GM21786 (cell line): ENCODE results near the gene SIRPA.

Source experiments
- ATAC-seq: cut with Tn5 transposase; IDR thresholded peaks from one replicate; pipeline ENCODE4 v1.9.1; 2021; ENCODE audit not compliant: unreplicated experiment

Gene SIRPA

GRCh38 chr20:1931830-1932229, 36.6 kb downstream of the SIRPA start:
- ATAC-seq: no peak

- no peak for ATAC-seq
These were observed 37.8 kb downstream of the SIRPA start for GRCh38 chr20:1932971-1933370.

GRCh38 chr20:1933465-1933870, 38.3 kb downstream of the SIRPA start:
- ATAC-seq: no peak

- no peak for ATAC-seq
These were observed 38.9 kb downstream of the SIRPA start for GRCh38 chr20:1934156-1934555.

- no peak for ATAC-seq
These were observed 39.7 kb downstream of the SIRPA start for GRCh38 chr20:1934721-1935573.

GRCh38 chr20:1935696-1936366, 40.6 kb downstream of the SIRPA start:
- no peak for ATAC-seq

- ATAC-seq: no peak
These were observed 42.2 kb downstream of the SIRPA start for GRCh38 chr20:1937316-1937976.

- ATAC-seq: no peak
These were observed 43.5 kb downstream of the SIRPA start for GRCh38 chr20:1938464-1939269.

- no peak for ATAC-seq
These were observed 44.0 kb downstream of the SIRPA start for GRCh38 chr20:1939270-1939595.

GRCh38 chr20:1940581-1940980, 45.4 kb downstream of the SIRPA start:
- ATAC-seq: no peak

GRCh38 chr20:1941226-1941625, 46.0 kb downstream of the SIRPA start:
- ATAC-seq: no peak

- no peak for ATAC-seq
These were observed 46.9 kb downstream of the SIRPA start for GRCh38 chr20:1942061-1942460.

- no peak for ATAC-seq
These were observed 47.5 kb downstream of the SIRPA start for GRCh38 chr20:1942486-1943274.

- no peak for ATAC-seq
These were observed 48.2 kb downstream of the SIRPA start for GRCh38 chr20:1943275-1944002.

GRCh38 chr20:1944345-1945091, 49.3 kb downstream of the SIRPA start:
- no peak for ATAC-seq

- ATAC-seq: no peak
These were observed 50.0 kb downstream of the SIRPA start for GRCh38 chr20:1945134-1945618.

GRCh38 chr20:1945660-1946059, 50.5 kb downstream of the SIRPA start:
- no peak for ATAC-seq

GRCh38 chr20:1946442-1946761, 51.2 kb downstream of the SIRPA start:
- ATAC-seq: no peak
